ENCODE data around the gene ADARB2. TPM values are rescaled to one million over a fixed set of nuclear protein-coding genes. Genes with fewer than 3 reads are reported as not detected.

The ADARB2 gene
- total RNA-seq, 6 donors from 2014 or later: 0.69 to 5.2 (median 1.8) TPM

DNA sequence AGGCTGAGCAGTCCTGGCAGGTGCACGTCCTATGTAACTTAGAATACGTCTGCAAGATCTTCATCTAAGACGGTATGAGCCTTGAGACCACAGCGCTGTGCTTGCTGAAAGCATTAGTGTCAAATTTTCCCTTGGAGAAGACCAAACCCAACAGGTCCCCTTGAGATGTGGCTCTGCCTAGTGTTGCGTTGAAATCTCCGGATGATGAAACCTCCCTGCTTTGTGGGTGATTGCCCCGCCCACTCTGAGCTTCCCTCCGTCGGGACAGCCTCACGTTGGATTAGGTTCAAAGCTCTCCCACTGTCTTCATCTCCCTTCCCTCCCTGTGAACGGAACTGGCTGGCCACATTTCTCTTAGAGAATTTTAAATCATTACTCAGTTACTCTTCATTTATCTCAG lies 102.0 kb downstream of the ADARB2 start:
- 45 to 47% methylated on average over 11 of the region's 11 CpGs for WGBS, 2 donors

DNA sequence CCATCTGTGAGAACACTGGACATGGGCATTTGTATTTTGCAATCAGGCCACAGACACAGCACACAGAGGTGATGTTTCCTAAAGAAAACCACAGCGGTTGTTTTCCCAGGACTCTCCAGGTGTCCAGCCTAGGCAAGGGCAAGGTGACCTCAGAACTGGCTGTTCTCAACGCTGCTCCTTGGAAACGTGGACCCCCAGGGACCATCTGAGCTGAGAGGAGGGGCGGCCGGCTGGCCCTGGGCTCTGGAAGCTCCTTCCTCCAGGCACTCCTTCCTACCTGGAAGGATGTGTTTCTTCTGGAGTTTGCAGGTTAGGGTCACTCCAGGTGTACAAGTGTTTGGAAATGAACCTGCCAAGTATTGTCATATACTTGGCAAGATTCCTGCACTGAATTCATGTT lies 103.1 kb downstream of the ADARB2 start:
- no peak overlapping the region for H3K4me3 ChIP-seq
- TF ChIP-seq POLR2AphosphoS5 (IDR thresholded peaks at IDR 0.05) (no peak), POLR2A (IDR thresholded peaks at IDR 0.05) (no peak)
- TF ChIP-seq, protein P1, sequence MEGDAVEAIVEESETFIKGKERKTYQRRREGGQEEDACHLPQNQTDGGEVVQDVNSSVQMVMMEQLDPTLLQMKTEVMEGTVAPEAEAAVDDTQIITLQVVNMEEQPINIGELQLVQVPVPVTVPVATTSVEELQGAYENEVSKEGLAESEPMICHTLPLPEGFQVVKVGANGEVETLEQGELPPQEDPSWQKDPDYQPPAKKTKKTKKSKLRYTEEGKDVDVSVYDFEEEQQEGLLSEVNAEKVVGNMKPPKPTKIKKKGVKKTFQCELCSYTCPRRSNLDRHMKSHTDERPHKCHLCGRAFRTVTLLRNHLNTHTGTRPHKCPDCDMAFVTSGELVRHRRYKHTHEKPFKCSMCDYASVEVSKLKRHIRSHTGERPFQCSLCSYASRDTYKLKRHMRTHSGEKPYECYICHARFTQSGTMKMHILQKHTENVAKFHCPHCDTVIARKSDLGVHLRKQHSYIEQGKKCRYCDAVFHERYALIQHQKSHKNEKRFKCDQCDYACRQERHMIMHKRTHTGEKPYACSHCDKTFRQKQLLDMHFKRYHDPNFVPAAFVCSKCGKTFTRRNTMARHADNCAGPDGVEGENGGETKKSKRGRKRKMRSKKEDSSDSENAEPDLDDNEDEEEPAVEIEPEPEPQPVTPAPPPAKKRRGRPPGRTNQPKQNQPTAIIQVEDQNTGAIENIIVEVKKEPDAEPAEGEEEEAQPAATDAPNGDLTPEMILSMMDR (IDR thresholded peaks at IDR 0.05): no peak
- DNase-seq (no peak), ATAC-seq (ENCODE audit: low FRiP score in 2 of 2) (no peak)
- H3K9me3 ChIP-seq: no peaks in the 10 kb centered on the region
- H3K27me3 ChIP-seq: no peaks in the 10 kb centered on the region
- no peaks in the 10 kb centered on the region for H3K4me1 ChIP-seq
- 83 to 89% methylated on average over 4 to 5 of the region's 5 CpGs for WGBS, 2 donors
- no peak overlapping the region for H3K27ac ChIP-seq
- no peaks in the 10 kb centered on the region for H3K36me3 ChIP-seq

More for the DNA sequence above, 102.0 kb downstream of the ADARB2 start:
- no peaks in the 10 kb centered on the region for H3K36me3 ChIP-seq
- no peak for DNase-seq
- no peak overlapping the region for H3K27ac ChIP-seq
- no peak overlapping the region for H3K4me3 ChIP-seq
- ATAC-seq (ENCODE audit: low FRiP score in 2 of 2): no peak
- H3K4me1 ChIP-seq: no peaks in the 10 kb centered on the region
- H3K27me3 ChIP-seq: no peaks in the 10 kb centered on the region
- H3K9me3 ChIP-seq: no peaks in the 10 kb centered on the region
- TF ChIP-seq, protein P1 (IDR thresholded peaks at IDR 0.05): no peak
- no peak for TF ChIP-seq EP300 (IDR thresholded peaks at IDR 0.05)
- no peak for TF ChIP-seq POLR2A (IDR thresholded peaks at IDR 0.05)
- TF ChIP-seq POLR2AphosphoS5 (IDR thresholded peaks at IDR 0.05): no peak

DNA sequence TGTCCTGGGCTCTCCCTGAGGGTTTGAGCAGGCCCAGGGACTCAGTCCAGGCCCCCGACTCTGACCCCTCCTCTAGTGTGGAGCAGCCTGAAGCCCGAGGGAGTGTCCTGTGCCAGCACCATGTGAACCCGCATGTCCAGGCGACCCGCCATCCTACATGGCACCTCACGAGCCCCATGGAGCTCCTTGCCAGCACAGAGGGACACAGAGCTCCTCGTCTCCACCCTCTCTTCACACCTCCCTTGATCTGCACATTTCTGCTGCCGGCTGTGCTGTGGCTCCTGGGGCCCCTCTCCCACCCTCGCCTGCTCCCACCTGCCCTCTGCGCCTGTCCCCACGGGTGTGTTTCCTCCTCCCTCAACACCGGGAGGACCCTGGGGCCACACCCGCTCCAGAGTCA lies 103.5 kb downstream of the ADARB2 start:
- no peaks in the 10 kb centered on the region for H3K27me3 ChIP-seq
- DNase-seq: no peak

DNA sequence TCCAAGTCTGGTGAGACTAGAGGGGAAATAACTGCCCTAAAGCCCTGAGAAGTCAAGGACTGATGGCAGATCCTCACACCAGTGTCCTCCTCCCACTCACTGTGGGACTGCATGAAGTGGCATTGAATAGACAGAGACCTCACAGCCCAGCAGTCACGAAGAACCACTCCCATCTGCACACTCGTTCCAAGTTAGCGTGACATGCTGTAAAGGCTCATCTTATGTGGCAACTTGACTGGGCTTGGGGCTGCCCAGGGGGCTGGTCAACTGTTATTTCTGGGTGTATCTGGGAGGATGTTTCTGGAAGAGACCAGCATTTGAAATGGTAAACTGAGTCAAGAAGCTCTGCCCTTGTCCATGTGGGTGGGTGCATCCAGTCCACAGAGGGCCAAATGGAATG lies 104.7 kb downstream of the ADARB2 start:
- DNase-seq: no peak
- H3K9me3 ChIP-seq: no peaks in the 10 kb centered on the region
- WGBS, 2 donors: 87 to 89% methylated on average over 3 of the region's 3 CpGs

More for the DNA sequence above, 103.5 kb downstream of the ADARB2 start:
- Histone ChIP-seq H3K9me3 (no peaks in the 10 kb centered on the region), H3K27ac (no peak overlapping the region), H3K36me3 (no peaks in the 10 kb centered on the region), H3K4me1 (no peaks in the 10 kb centered on the region), H3K4me3 (no peak overlapping the region)
- 79 to 80% methylated on average over 10 to 11 of the region's 13 CpGs for WGBS, 2 donors
- peak in 1 of 2 donors; percentile 28 for ATAC-seq (ENCODE audit: low FRiP score in 2 of 2)
- TF ChIP-seq, protein P1 (IDR thresholded peaks at IDR 0.05): no peak
- no peak for TF ChIP-seq POLR2A (IDR thresholded peaks at IDR 0.05)
- TF ChIP-seq EP300 (IDR thresholded peaks at IDR 0.05): no peak
- no peak for TF ChIP-seq POLR2AphosphoS5 (IDR thresholded peaks at IDR 0.05)

DNA sequence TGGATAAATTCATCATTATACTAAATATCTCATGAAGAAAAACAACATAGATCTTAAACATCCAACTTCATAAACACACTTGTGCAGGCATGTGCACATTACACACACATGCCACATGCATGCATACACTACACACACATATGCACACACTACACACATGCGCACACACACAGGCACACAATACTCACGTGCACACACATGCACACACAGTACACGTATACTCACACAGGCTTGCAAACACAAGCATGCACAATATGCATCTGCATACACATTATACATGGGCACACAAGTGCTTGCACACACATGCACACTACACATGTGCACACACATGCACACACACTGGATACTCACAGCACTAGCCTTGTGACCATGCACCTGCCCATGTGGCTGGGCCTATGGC lies 105.2 kb downstream of the ADARB2 start:
- WGBS, 2 donors: 88 to 93% methylated on average over 3 of the region's 3 CpGs
- Histone ChIP-seq H3K4me1 (no peaks in the 10 kb centered on the region), H3K9me3 (no peaks in the 10 kb centered on the region), H3K36me3 (no peaks in the 10 kb centered on the region), H3K4me3 (no peak overlapping the region), H3K27me3 (no peaks in the 10 kb centered on the region), H3K27ac (no peak overlapping the region)
- TF ChIP-seq EP300 (IDR thresholded peaks at IDR 0.05) (no peak), POLR2AphosphoS5 (IDR thresholded peaks at IDR 0.05) (no peak), POLR2A (IDR thresholded peaks at IDR 0.05) (no peak)
- TF ChIP-seq, protein P1 (IDR thresholded peaks at IDR 0.05): no peak
- ATAC-seq (ENCODE audit: low FRiP score in 2 of 2) (no peak), DNase-seq (no peak)

More for the DNA sequence above, 104.7 kb downstream of the ADARB2 start:
- ATAC-seq (ENCODE audit: low FRiP score in 2 of 2): no peak
- no peaks in the 10 kb centered on the region for H3K4me1 ChIP-seq
- H3K27ac ChIP-seq: no peak overlapping the region
- H3K36me3 ChIP-seq: no peaks in the 10 kb centered on the region
- no peak overlapping the region for H3K4me3 ChIP-seq
- TF ChIP-seq POLR2A (IDR thresholded peaks at IDR 0.05) (no peak), EP300 (IDR thresholded peaks at IDR 0.05) (no peak), POLR2AphosphoS5 (IDR thresholded peaks at IDR 0.05) (no peak)
- TF ChIP-seq, protein P1 (IDR thresholded peaks at IDR 0.05): no peak
- H3K27me3 ChIP-seq: no peaks in the 10 kb centered on the region
